ENCODE data around the gene EFCAB11. TPM values are rescaled to one million over a fixed set of nuclear protein-coding genes. Genes with fewer than 3 reads are reported as not detected.

EFCAB11 gene
- total and polyA plus RNA-seq, 2 experiments from 2014 or later, result 7.7 to 24.6 TPM

DNA sequence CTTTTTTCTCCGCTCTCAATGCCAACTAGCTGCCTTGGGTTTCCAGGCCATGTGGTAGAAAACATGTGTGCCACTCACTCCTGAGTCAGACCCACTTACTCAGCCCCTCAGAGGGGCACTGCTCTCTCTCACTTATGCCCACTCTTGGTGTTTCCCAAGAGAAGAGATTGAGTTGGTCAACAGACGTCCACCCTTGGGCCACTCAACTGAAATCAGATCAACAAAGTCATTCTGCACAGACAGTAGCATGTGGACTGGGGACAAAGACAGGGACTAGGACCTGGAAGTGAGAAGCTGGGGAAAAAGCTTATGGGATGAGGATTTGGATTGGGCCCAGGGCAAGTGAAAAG, 161.2 kb downstream of the EFCAB11 start (continued):
- no peak for TF ChIP-seq ZNF462 (CRISPR knock-in tag; IDR thresholded peaks at IDR 0.05)

- Mint-ChIP-seq H3K27me3 (ENCODE audit: insufficient read depth, low read depth, poor library complexity) (no peaks in the 10 kb centered on the region), H3K36me3 (ENCODE audit: low read depth) (no peaks in the 10 kb centered on the region), H3K9me3 (no peaks in the 10 kb centered on the region), H3K27ac (no peak overlapping the region), H3K4me3 (no peak overlapping the region), H3K4me1 (peaks cover 11% of the 10 kb centered on the region)
- Histone ChIP-seq H3K36me3 (ENCODE audit: insufficient read depth) (no peaks in the 10 kb centered on the region), H3F3A (replicated peaks; ENCODE audit: low read depth) (no peaks in the 10 kb centered on the region), H3K79me2 (replicated peaks; ENCODE audit: insufficient read depth) (no peaks in the 10 kb centered on the region), H3K4me2 (no peak overlapping the region), H3K27me3 (ENCODE audit: insufficient read depth) (no peaks in the 10 kb centered on the region), H3K4me3 (no peak overlapping the region), H3K4me1 (ENCODE audit: insufficient read depth) (peaks cover 7% of the 10 kb centered on the region; the same call in 1 of the 2 replicates), H3K27ac (ENCODE audit: low read depth) (no peak overlapping the region), H4K20me1 (replicated peaks; ENCODE audit: insufficient read depth) (no peaks in the 10 kb centered on the region), H3K9me2 (ENCODE audit: insufficient read depth) (peaks cover 5% of the 10 kb centered on the region), H2AFZ (no peak overlapping the region)
- no peak for ATAC-seq
- TF ChIP-seq, protein P1, sequence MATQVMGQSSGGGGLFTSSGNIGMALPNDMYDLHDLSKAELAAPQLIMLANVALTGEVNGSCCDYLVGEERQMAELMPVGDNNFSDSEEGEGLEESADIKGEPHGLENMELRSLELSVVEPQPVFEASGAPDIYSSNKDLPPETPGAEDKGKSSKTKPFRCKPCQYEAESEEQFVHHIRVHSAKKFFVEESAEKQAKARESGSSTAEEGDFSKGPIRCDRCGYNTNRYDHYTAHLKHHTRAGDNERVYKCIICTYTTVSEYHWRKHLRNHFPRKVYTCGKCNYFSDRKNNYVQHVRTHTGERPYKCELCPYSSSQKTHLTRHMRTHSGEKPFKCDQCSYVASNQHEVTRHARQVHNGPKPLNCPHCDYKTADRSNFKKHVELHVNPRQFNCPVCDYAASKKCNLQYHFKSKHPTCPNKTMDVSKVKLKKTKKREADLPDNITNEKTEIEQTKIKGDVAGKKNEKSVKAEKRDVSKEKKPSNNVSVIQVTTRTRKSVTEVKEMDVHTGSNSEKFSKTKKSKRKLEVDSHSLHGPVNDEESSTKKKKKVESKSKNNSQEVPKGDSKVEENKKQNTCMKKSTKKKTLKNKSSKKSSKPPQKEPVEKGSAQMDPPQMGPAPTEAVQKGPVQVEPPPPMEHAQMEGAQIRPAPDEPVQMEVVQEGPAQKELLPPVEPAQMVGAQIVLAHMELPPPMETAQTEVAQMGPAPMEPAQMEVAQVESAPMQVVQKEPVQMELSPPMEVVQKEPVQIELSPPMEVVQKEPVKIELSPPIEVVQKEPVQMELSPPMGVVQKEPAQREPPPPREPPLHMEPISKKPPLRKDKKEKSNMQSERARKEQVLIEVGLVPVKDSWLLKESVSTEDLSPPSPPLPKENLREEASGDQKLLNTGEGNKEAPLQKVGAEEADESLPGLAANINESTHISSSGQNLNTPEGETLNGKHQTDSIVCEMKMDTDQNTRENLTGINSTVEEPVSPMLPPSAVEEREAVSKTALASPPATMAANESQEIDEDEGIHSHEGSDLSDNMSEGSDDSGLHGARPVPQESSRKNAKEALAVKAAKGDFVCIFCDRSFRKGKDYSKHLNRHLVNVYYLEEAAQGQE (IDR thresholded peaks at IDR 0.05; ENCODE audit: unreplicated experiment), result no peak
- no peak for TF ChIP-seq ZNF114 (CRISPR knock-in tag; IDR thresholded peaks at IDR 0.05)
- no peak for DNase-seq (ENCODE audit: low spot score)
Measured at GRCh38 chr14:89792489-89793366, 161.8 kb downstream of the EFCAB11 start.

Measured in GM23338 (cell line).